SK-N-SH (cell line): ENCODE data around the gene MND1.

Experiments
- GABPA ChIP-seq: IDR thresholded peaks from 2 replicates; pipeline ENCODE4 v1.4.0; 2012; ENCODE audit warnings: low read depth, mild to moderate bottlenecking
- YY1 ChIP-seq: IDR thresholded peaks from 2 replicates; pipeline ENCODE4 v1.4.0; 2012; ENCODE audit warnings: low read depth, mild to moderate bottlenecking

GRCh38 chr4:153399358-153399757, 54.9 kb downstream of the MND1 start:
- TF ChIP-seq GABPA (no peak), YY1 (no peak)
